Measurements from ENCODE around the gene NME7.

GRCh38 chr1:169340882-169341281, 26.7 kb downstream of the NME7 start:
- TF ChIP-seq CTCF (IDR thresholded peaks at IDR 0.05) (no peak), POLR2A (IDR thresholded peaks at IDR 0.05) (no peak), POLR2AphosphoS5 (IDR thresholded peaks at IDR 0.05; ENCODE audit: insufficient read depth in 1 of 2, low read depth in 1 of 2) (no peak)

All from vagina (tissue), 2 donors.